CD4-positive, alpha-beta T cell treated with Interleukin-15 for 4 hours (primary cell): ENCODE data around the gene C10orf105.

ENCODE experiments used
- DNase-seq: peaks from one replicate; pipeline ENCODE4 v3.0.0-alpha.2; 2020; ENCODE audit warnings: low spot score

Gene C10orf105

GRCh38 chr10:71751515-71752224 is 32.1 kb upstream of the C10orf105 start:
- DNase-seq, result no peak

- no peak for DNase-seq
Measured at GRCh38 chr10:71750986-71751385, 31.4 kb upstream of the C10orf105 start.

GRCh38 chr10:71750124-71750841 is 30.7 kb upstream of the C10orf105 start:
- no peak for DNase-seq

GRCh38 chr10:71749396-71749795 is 29.8 kb upstream of the C10orf105 start:
- DNase-seq, result no peak

GRCh38 chr10:71748671-71749191 is 29.2 kb upstream of the C10orf105 start:
- DNase-seq, result peak; percentile 88

GRCh38 chr10:71747551-71748523 is 28.3 kb upstream of the C10orf105 start:
- DNase-seq, result no peak

- no peak for DNase-seq
Measured at GRCh38 chr10:71747039-71747531, 27.5 kb upstream of the C10orf105 start.

GRCh38 chr10:71746344-71747037 is 26.9 kb upstream of the C10orf105 start:
- no peak for DNase-seq

- no peak for DNase-seq
Measured at GRCh38 chr10:71745664-71746250, 26.2 kb upstream of the C10orf105 start.

- no peak for DNase-seq
Measured at GRCh38 chr10:71744897-71745663, 25.5 kb upstream of the C10orf105 start.

GRCh38 chr10:71743866-71744265 is 24.3 kb upstream of the C10orf105 start:
- DNase-seq, result no peak

- DNase-seq, result no peak
Measured at GRCh38 chr10:71743089-71743838, 23.7 kb upstream of the C10orf105 start.

GRCh38 chr10:71742301-71743088 is 22.9 kb upstream of the C10orf105 start:
- DNase-seq, result no peak

- no peak for DNase-seq
Measured at GRCh38 chr10:71741671-71742070, 22.1 kb upstream of the C10orf105 start.

GRCh38 chr10:71741029-71741428 is 21.5 kb upstream of the C10orf105 start:
- DNase-seq, result no peak

GRCh38 chr10:71740069-71740653 is 20.6 kb upstream of the C10orf105 start:
- no peak for DNase-seq

- DNase-seq, result no peak
Measured at GRCh38 chr10:71739358-71739900, 19.9 kb upstream of the C10orf105 start.

GRCh38 chr10:71737834-71738197 is 18.2 kb upstream of the C10orf105 start:
- no peak for DNase-seq
